DOHH2 (cell line): Measurements from ENCODE around the gene TNNT2.

ENCODE experiments used
- CTCF ChIP-seq: fragments of 200-600 bp; sonication (generic); IDR thresholded peaks from one replicate; pipeline ENCODE4 v1.5.1; 2014; ENCODE audit warnings: antibody characterized with exemption, mild to moderate bottlenecking, low read depth, low read length; ENCODE audit not compliant: poor library complexity, severe bottlenecking
- EZH2phosphoT487 ChIP-seq: fragments of 200-600 bp; sonication (generic); IDR thresholded peaks from 2 replicates; pipeline ENCODE4 v1.6.1; 2017; ENCODE audit warnings: borderline replicate concordance, mild to moderate bottlenecking, antibody characterized with exemption, low read length, moderate library complexity, mixed read lengths

- TF ChIP-seq EZH2phosphoT487 (no peak), CTCF (no peak)
Observed at GRCh38 chr1:201328576-201328975, 48.9 kb downstream of the TNNT2 start.
